Coronary artery (tissue), 2 donors: ENCODE measurements around the gene GMPPB.
"Not testable (repeated sequence)": the region's sequence is repeated elsewhere in the genome, so short reads cannot be mapped to it uniquely, and the experiment has no call there.

ENCODE experiments used
- DNase-seq: peaks from one replicate; pipeline ENCODE4 v3.0.0-alpha.2; 2017; ENCODE audit warnings: low spot score
- H3K27ac ChIP-seq, 2 donors: fragments of 200-600 bp; sonication (generic); one replicate each; pipeline ENCODE4 v1.5.1; 2016 to 2019
- H3K4me3 ChIP-seq: fragments of 200-600 bp; sonication (generic); 2 replicates; pipeline ENCODE4 v1.5.1; 2016; ENCODE audit warnings: mild to moderate bottlenecking, moderate library complexity
- TF ChIP-seq, protein P1 (sequence below): fragments of 200-600 bp; sonication (generic); IDR thresholded peaks from one replicate; pipeline ENCODE4 v1.5.1; 2019; ENCODE audit warnings: antibody characterized with exemption

GMPPB gene

DNA sequence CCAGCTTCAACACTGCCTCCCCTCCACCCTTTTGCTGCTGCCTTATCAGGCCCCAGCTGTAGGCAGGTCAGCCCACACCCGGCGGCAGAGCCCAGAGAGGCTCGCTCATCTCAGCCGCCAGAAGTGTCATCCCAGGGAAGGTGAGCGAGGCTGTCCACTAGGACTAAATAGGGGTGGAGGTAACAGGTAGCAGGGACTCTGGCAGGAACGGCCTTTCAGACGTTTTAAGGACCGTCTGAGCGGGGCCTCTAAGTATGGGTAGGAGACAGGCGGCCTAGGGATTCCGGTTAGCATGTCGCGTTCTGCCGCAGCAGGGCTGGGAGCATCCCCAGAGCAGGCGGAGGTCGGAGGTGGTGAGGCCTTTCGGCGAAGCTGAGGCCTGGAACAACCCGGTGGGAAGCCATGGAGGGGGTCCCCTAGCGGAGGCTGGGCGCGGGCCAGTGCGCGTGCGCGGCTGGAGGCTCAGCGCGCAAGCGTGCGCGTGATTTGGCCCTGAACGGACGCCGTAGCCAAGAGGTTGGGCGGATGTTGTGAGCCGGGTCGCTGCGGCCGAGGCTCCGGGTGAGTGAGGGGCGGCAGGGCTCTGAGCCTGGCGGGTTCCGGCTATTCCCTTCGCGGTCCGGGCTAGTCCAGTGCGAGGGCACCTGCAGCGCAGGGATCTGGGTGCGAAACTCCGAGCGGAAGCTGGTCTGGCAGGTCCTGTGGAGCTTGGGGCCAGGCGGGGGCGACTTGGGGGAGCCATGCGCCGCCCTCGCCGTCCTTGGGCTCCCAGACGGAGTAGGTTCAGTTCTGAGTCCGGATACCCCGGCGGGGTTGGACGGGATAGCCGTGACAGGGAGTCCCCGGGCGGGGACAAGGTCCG, 34.5 kb downstream of the GMPPB start, which contains the start of the genes MST1 and RNF123:
Gene MST1, minus strand, starts transcription at position 429 of the 862 bp plus-strand sequence. CDS start 783 bp downstream, outside the sequence.
Gene RNF123, plus strand, starts transcription at position 512 of the 862 bp plus-strand sequence. CDS start 1,609 bp downstream, outside the sequence.
- H3K4me3 ChIP-seq, result peak within 1 kb of the TSS; percentile 85
- peak; percentile 89 for DNase-seq
- H3K27ac ChIP-seq, result peak within 1 kb of the TSS; percentile 50 to 76
- TF ChIP-seq, protein P1, sequence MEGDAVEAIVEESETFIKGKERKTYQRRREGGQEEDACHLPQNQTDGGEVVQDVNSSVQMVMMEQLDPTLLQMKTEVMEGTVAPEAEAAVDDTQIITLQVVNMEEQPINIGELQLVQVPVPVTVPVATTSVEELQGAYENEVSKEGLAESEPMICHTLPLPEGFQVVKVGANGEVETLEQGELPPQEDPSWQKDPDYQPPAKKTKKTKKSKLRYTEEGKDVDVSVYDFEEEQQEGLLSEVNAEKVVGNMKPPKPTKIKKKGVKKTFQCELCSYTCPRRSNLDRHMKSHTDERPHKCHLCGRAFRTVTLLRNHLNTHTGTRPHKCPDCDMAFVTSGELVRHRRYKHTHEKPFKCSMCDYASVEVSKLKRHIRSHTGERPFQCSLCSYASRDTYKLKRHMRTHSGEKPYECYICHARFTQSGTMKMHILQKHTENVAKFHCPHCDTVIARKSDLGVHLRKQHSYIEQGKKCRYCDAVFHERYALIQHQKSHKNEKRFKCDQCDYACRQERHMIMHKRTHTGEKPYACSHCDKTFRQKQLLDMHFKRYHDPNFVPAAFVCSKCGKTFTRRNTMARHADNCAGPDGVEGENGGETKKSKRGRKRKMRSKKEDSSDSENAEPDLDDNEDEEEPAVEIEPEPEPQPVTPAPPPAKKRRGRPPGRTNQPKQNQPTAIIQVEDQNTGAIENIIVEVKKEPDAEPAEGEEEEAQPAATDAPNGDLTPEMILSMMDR, result no peak

DNA sequence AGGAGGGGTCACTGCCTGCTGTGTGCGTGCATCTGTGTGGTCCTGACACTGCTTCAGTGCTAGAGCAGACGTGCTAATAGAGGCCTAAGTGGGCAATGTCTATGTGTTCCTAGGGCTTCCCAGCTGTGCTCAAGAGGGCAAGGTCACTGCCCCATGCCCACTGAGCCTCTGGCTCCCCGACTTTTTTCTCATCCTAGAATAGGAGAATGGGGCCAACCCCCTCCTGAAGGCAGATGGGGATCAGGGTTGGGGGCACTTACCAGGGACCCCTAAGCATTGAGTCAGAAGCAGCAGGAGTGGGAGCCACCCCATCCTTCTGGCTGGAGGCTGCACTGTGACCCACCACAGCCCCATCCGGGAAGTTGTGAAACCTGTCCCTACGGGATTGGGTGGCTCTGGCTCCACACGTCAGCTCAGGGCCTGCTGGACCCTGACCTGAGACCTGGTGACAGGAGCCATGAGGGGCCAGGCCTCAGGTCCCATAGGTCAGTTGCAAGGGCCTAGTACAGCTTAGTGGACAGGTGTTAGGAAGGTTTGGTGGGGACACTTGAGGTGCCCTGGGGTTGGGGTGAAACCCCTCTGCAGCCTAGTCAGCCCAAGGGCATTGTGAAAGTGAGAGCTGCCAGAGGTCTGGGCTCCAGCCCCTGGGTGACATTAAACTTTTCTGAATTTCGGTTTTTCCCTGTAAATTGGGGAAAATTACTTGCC, 35.3 kb downstream of the GMPPB start:
- H3K4me3 ChIP-seq, result peak overlapping the region; percentile 85
- not testable (repeated sequence) for DNase-seq
- peak overlapping the region; percentile 50 to 76 for H3K27ac ChIP-seq

DNA sequence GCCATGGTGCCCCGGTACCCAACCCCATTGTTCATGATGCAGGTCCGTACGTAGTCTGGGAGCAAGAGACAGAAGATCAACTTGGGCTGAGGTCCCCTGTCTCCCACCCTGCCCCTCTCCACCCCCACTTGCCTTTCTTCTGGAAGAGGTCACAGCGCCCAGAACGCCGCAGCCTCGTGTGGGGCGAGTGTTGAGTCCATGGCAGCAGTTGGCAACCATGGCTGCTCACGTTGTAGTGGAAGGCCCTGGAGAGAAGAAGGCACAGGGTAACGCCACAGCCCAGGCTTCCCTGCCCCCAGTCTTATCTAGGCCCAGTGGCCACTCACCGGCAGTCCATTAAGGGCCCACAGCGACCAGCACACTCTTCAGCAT, 36.3 kb downstream of the GMPPB start:
- Histone ChIP-seq H3K4me3 (peak overlapping the region; percentile 63), H3K27ac (peak overlapping the region in 1 of 2 donors; percentile 32)
- not testable (repeated sequence) for DNase-seq

DNA sequence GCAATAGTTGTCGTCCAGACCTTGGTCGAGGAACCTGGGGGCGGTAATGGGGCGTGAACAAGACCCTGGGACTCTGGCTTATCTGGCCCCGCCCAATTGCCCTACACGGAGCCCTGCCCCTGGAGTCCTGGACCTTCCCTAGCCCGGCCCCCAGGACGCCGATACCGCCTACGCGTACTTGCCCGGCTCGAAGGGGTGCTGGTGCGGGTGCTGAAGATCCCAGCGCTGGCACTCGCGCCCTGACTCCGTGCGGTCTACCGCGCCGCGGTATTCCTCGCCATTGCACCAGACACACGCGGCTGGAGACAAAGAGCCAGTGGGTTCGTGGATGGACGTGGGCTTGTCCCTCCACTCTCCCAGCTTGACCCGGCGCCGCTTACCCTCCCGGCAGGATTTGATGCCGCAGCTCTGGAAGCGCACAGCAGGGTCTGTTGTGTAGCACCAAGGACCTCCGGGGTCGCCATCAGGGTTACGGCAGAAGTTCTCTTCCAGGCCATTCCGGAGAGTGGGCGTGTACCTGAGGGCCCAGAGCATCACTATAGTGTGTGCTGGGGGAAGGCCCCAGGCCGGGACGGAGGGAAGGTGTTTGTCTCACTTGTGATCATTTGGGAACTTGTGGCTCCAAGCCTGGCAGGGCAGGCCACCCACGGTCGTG, 36.9 kb downstream of the GMPPB start:
- H3K27ac ChIP-seq, result peak overlapping the region in 1 of 2 donors; percentile 32
- H3K4me3 ChIP-seq, result peak overlapping the region; percentile 63
- DNase-seq, result not testable (repeated sequence)

DNA sequence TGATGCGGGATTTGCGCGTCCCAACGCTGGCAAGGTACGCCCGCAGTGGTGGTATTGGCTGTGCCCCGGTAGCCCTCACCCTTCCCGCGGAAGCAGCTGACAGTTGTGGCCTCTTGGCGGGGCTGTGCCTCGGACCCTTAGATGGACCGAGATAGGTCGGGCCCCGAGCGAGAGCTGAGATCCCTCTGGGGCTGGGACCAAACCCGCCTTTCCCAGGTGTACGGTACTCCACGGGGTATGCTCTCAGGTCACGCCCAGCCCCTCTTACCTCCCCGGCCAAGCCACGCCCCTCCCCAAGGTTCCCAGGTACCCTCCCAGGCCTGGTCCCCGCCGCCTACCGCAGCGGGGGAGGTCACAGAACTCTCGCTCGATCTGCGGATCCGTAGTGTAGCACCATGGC, 37.4 kb downstream of the GMPPB start:
- peak overlapping the region; percentile 63 for H3K4me3 ChIP-seq
- H3K27ac ChIP-seq, DNase-seq: not testable (repeated sequence)

DNA sequence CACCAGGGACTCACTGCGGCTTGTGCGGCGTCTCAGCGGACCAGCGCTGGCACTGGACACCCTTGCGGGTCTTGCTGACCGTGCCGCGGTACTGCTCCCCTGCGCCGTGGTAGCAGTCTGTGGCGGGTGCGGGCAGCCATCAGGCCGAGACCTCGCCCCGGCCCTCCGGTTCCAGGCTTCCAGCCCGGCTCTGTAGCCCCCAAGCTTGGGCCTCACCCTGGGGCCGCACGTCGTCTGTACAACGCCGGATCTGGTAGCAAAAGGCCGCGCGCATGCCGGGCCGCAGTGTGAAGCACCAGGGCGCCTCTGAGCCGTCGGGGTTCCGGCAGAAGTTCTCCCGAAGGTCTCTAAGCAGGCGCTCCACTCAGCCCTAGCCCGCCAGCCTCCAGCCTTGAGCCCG, 37.9 kb downstream of the GMPPB start:
- H3K27ac ChIP-seq, DNase-seq: not testable (repeated sequence)
- H3K4me3 ChIP-seq, result peak overlapping the region; percentile 63

DNA sequence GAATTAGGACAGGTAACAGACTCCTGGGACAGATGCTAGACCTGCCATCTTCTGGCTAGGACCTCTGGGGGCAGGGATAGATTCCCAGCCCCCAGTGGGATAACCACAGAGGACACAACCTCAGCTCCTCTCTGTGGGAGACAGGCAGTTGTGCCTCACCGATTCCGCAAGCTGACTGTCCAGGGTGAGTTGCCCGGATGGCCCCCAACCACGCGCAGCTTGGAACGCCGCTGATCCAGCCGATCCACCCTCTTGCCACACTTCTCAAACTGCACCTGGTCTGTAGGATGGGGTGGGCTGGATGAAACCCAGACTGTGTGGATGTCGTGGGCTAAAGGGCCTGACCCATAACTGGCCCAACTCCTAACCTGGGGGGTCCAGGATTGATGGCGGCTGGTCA, 38.6 kb downstream of the GMPPB start:
- not testable (repeated sequence) for DNase-seq, H3K27ac ChIP-seq, H3K4me3 ChIP-seq

DNA sequence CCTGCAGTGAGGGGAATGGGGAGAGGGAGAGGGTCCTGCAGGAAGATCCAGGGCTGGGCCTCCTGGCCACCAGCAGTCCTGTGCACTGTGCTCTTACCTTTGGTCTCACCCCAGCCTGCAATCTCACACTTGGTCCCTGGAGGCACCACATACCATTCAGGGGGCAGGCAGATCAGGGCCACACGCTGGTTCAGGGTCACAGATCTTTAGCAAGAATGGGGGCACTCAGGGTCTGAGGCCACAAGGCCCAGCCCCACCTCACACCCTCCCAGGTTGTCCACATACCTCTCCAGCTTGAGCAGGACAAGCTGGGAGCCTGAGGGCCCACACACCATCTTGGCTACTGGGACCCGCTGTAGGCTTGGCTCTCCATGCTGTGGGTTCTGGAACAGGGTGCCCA, 39.3 kb downstream of the GMPPB start:
- H3K27ac ChIP-seq, DNase-seq, H3K4me3 ChIP-seq: not testable (repeated sequence)

DNA sequence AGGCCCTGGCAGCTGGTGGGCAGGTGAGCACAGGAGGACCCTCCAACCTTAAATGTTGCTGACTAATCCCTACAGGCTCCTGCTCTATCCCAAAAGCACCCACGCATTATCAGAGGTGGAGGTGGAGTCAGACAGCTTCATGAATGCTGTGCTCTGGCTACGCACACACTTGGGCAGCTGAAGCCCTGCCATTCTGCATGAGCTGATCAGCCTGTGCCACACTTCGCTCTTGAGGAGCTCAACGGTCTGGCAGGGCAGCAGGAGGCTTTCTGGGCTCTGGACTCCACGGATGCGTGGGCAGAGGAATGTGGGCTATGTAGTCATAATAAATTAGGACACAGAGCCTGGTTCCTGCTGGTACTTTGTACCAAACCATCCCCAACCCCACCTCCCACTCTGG, 40.6 kb downstream of the GMPPB start:
- H3K27ac ChIP-seq, result no peak overlapping the region
- no peak for DNase-seq
- TF ChIP-seq, protein P1, result no peak
- H3K4me3 ChIP-seq, result no peak overlapping the region

DNA sequence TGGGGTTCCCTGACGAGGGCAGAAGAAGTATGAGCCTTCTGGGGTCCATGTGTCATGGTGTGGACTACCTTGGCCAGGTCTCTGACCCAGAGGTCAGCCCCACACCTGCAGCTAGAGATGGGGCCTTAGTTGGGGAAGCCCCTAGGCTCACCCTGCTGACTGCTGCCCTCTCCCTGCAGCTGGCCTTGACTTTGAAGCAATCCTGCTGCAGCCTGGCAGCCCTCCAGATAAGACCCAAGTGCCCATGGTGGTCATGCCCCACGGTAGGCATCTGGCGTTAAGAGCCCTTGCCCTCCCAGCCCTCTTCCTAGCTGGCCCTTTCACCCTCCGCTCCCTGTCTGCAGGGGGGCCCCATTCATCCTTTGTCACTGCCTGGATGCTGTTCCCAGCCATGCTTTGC, 42.2 kb downstream of the GMPPB start:
- DNase-seq, result no peak
- Histone ChIP-seq H3K4me3 (no peak overlapping the region), H3K27ac (no peak overlapping the region)
- TF ChIP-seq, protein P1, result no peak
